Fibroblast of peridontal ligament (primary cell): ENCODE data around the gene LRRTM4.
"Not testable (repeated sequence)": the region's sequence is repeated elsewhere in the genome, so short reads cannot be mapped to it uniquely, and the experiment has no call there.

Source experiments
- DNase-seq: peaks from one replicate; pipeline ENCODE4 v3.0.0-alpha.2; 2010; ENCODE audit errors: extremely low read depth

The LRRTM4 gene

GRCh38 chr2:77086051-77086450, 436.1 kb downstream of the LRRTM4 start:
- DNase-seq, result no peak

GRCh38 chr2:77085561-77085960, 436.6 kb downstream of the LRRTM4 start:
- DNase-seq, result no peak

- no peak for DNase-seq
Measured at GRCh38 chr2:77081597-77081996, 440.6 kb downstream of the LRRTM4 start.

- DNase-seq, result no peak
Measured at GRCh38 chr2:77064324-77064723, 457.9 kb downstream of the LRRTM4 start.

GRCh38 chr2:77054938-77055337, 467.2 kb downstream of the LRRTM4 start:
- DNase-seq, result no peak

- DNase-seq, result no peak
Measured at GRCh38 chr2:77046339-77046738, 475.8 kb downstream of the LRRTM4 start.

GRCh38 chr2:77045456-77045855, 476.7 kb downstream of the LRRTM4 start:
- not testable (repeated sequence) for DNase-seq

DNA sequence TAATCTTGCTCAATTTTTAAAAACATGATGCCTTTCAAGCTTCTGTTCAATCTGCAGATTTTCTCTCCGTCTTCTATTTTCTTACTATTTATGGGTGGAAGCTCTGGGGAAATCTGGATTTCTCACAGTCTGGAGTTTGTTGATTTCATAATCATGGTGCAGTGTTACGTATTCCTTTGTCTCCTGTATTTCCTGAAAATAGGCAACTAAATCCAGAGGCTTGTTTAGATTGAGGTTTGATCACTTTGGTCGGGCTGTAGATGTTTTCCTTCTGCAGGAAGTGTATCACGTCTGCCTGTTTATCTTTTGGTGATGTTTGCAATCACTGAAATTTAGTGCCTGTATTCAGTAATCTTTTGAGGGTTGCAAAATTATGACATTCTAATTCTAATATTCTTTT, 487.7 kb downstream of the LRRTM4 start:
- DNase-seq, result no peak

DNA sequence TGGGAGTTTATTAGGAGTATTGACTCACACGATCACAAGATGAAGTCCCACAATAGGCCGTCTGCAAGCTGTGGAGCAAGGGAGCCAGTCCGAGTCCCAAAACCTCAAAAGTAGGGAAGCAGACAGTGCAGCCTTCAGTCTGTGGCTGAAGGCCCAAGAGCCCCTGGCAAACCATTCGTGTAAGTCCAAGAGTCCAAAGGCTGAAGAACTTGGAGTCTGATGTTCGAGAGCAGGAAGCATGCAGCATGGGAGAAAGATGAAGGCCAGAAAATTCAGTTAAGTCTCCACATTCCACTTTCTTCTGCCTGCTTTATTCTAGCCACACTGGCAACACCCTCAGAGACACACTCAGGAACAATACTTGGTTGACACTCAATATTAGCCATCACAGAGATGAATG, 492.9 kb downstream of the LRRTM4 start:
- DNase-seq, result not testable (repeated sequence)

GRCh38 chr2:77028032-77028600, 494.1 kb downstream of the LRRTM4 start:
- DNase-seq, result no peak

- no peak for DNase-seq
Measured at GRCh38 chr2:77025714-77026113, 496.5 kb downstream of the LRRTM4 start.

GRCh38 chr2:77021161-77021560, 501.0 kb downstream of the LRRTM4 start:
- no peak for DNase-seq

- DNase-seq, result no peak
Measured at GRCh38 chr2:77018219-77018618, 504.0 kb downstream of the LRRTM4 start.

DNA sequence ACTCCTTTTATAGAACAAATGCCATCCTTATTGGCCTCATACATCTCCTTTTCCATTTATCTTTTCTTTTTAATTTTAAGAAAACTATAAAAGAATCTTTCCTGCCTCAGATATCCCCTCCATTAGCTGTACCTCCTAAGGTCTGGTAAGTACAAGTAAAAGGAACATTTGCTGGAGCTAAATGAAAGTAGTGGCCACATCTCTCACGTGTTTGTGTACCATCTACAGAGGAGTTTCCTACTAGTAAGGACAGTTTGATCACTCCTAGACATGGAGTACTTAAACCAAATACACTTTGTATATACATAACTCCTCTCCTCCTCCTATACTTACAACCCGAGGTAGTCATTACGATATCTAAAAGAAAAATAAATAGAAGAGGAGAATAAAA, 504.8 kb downstream of the LRRTM4 start:
- no peak for DNase-seq

DNA sequence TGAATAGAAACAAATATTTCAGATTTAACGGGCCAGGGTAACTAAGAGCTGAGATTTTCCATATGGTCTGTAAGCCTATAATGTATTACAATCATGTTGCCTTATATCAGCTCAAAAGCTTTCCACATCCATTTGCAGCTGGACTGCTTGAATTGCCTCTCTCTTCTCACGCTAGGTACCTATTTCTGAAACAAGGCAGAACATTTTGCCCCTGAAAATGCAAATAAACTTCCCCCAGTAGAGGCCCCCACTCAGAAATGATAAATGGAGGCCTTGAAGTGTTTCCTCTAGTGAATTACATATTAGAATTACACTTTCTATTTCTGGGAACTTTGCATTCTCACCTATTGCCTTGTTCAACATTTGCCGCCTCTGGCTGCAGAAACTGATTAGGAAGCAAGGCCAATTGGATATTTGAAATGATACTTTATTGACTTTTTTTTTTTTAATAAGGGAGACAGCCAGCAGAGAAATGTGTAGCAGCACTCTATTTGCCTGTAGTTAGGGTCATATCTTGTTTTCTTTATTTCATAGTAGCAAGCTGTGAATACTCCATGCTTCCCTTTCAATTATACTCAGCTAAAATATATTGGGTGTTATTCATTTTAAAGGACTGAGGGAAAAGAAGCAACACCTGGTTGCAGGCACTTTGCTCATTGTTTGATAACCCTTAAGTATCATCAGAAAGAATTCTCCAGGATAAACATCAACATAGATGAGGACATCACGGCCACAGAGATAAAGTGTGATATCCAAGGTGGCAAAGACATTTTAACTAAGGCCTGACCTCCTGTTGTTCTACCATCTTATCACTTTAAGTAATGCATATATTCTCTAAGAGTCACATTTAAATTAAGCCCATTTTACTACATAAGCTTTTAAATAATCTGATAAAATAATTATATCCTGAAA, 505.5 kb downstream of the LRRTM4 start:
- no peak for DNase-seq

DNA sequence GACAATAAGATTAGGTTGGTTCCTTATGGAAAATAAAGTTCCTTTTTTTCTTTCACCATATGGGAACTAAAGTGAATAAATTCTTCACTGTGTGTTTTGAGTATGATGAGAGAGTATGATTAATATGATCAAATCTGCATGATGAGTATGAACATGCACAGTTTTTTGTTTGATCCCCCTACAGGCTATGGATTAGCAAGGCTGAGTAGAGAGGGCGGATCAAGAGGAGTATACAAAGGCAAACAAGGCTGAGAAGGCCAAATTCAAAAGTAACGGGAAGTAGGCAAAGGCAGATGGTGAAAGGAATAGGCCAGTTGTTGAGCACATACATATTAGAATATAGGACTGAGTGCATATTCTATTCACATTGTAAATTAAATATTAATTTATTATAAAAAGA, 508.2 kb downstream of the LRRTM4 start:
- DNase-seq, result no peak

DNA sequence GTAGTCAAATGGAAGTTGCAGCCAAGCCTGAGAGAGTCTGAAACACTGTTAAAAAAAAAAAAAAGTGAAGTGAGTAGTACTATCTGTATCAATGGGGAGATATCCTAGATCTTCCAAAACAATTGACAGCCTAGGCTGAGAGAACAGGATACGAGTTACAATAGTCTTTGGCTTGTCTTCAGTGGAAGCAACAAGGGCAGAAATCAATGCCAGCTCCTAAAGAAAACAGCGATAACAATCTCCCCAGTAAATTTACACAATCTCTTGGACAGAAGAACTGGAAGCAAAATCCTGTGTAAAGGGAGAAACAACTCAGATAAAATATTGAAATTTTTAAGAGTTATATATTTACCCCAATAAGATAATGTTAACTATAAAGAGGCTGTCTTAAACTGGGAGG, 508.7 kb downstream of the LRRTM4 start:
- no peak for DNase-seq

DNA sequence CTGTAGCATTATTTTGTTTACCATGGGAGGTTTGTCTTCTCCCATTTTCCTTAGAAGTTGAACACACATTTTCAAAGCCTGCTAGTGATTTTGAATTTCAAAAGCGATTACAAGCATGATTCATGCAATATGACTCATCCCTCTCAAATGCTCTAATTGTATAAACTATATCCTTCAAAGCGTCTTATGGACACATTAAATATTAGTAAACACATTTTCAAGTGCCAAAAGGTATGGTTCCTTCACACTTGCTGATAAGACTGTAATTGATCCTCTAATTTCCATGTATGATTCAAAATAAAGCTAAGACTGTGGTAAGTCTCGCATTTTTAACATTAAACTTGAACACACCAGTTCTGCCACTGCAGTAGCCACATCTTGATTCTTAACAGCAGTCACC, 512.9 kb downstream of the LRRTM4 start:
- DNase-seq, result no peak

DNA sequence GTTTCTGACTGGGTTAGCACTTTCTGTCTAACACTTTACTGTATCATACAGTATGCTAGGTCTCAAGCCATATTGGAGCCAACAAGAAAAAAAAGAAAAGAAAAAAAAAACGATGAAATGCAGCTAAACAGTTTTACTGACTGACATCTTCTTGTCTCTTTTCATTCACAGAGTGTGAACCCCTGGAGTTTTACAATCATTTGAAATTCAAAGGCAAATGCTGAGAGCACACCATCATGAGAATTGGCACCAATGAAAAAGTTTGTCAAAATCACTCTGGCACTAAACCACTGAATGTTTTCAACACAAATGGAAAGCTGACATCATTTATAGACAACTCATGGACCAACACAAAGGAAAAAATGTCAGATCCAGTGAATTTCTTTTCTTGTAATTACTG, 513.3 kb downstream of the LRRTM4 start:
- no peak for DNase-seq

- DNase-seq, result no peak
Measured at GRCh38 chr2:77007686-77008085, 514.5 kb downstream of the LRRTM4 start.

GRCh38 chr2:77005522-77005921, 516.7 kb downstream of the LRRTM4 start:
- no peak for DNase-seq

DNA sequence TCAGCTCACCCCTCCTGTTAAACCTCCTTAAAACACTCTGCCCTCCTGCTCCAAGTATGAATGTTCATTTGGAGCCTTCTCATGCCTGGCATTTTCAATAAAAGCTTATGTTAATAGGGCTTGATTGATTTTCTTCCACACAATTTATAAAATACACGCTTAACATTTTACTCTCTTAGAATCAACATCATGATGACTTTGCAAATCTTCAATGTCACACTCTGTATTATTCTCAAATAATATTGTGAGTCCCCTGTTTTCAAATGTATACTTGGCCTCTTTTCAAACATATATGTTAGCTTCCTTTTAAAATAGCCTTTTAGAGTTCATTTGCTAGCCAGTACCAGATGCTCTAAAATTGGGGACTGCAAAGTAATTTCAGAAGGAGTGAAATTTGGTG, 520.3 kb downstream of the LRRTM4 start:
- no peak for DNase-seq

DNA sequence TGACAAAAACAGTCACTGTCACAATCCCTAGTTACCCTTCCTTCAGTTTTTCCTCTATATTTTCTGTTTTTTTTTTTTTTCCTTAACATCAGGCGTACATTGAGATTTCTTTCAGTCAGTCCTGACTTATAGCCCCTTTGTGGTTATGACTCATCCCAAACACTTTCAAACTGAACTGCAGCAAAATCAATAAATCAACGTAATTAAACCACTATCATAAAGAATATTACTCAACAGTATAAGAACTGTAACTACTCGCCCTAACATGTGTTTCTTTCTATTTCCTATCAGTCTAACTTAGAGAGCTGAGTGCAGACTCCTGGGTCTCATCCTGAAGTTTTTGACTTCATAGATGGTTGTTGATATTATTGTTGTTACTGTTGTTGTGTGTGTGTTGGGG, 523.5 kb downstream of the LRRTM4 start:
- DNase-seq, result no peak
